HUES6 (cell line): ENCODE measurements around the gene MYF6.

ENCODE experiments used
- H3K27ac ChIP-seq: 2 replicates; pipeline ENCODE4 v1.7.0; 2013; ENCODE audit warnings: low read depth, mild to moderate bottlenecking, low read length, inconsistent platforms
- H3K27me3 ChIP-seq: 2 replicates; pipeline ENCODE4 v1.6.1; 2013; ENCODE audit warnings: low read length; ENCODE audit not compliant: control insufficient read depth, insufficient read depth
- H3K36me3 ChIP-seq: 2 replicates; pipeline ENCODE4 v1.6.1; 2013; ENCODE audit warnings: low read length; ENCODE audit not compliant: control insufficient read depth, insufficient read depth
- H3K4me1 ChIP-seq: 2 replicates; pipeline ENCODE4 v1.6.1; 2013; ENCODE audit warnings: low read length; ENCODE audit not compliant: control insufficient read depth, insufficient read depth
- H3K4me3 ChIP-seq: 2 replicates; pipeline ENCODE4 v1.5.1; 2013; ENCODE audit warnings: low read depth, low read length
- H3K9ac ChIP-seq: one replicate; pipeline ENCODE4 v1.6.1; 2013; ENCODE audit warnings: mild to moderate bottlenecking, low read length
- H3K9me3 ChIP-seq: 2 replicates; pipeline ENCODE4 v1.6.1; 2013; ENCODE audit warnings: low read depth, low read length; ENCODE audit not compliant: control insufficient read depth, insufficient read depth

Gene MYF6

DNA sequence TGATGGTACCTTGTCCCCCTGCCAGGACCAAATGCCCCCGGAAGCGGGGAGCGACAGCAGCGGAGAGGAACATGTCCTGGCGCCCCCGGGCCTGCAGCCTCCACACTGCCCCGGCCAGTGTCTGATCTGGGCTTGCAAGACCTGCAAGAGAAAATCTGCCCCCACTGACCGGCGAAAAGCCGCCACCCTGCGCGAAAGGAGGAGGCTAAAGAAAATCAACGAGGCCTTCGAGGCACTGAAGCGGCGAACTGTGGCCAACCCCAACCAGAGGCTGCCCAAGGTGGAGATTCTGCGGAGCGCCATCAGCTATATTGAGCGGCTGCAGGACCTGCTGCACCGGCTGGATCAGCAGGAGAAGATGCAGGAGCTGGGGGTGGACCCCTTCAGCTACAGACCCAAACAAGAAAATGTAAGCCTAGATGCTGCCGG is 410 bp downstream of the MYF6 start:
- Histone ChIP-seq H3K9ac (no peak overlapping the region), H3K27ac (no peak overlapping the region), H3K4me1 (peaks cover 24% of the 10 kb centered on the region), H3K36me3 (no peaks in the 10 kb centered on the region), H3K4me3 (peak overlapping the region; percentile 43), H3K27me3 (peaks cover 89% of the 10 kb centered on the region), H3K9me3 (no peaks in the 10 kb centered on the region)

DNA sequence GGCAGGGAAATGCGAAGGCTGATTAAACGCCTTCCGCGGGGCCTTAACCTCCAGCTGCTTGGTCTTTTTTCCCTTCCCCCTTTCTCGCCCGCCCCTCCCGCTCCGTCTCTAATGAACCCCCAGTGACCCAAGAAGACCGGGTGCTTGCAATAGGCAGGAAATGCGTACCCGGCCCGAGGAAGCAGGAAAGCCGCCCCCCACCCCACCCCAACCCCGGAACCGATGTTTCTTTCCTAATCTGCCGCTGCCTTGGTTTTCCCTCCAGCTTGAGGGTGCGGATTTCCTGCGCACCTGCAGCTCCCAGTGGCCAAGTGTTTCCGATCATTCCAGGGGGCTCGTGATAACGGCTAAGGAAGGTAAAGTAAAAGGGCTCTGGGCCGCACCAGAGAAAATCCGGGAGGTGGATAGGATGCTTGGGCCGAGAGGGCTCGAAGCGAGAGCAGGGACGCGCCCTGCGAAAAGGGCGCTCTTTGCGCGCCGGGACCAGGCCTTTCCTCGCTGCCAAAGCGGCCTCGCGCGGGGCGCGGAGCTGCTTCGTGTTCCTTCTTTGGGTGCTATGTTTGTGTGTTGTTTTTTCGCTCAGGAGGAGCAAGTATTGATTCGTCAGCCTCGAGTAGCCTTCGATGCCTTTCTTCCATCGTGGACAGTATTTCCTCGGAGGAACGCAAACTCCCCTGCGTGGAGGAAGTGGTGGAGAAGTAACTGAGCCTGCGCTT is 983 bp downstream of the MYF6 start:
- Histone ChIP-seq H3K27me3 (peaks cover 94% of the 10 kb centered on the region), H3K36me3 (no peaks in the 10 kb centered on the region), H3K4me1 (peaks cover 22% of the 10 kb centered on the region), H3K27ac (no peak overlapping the region), H3K4me3 (peak overlapping the region; percentile 43), H3K9me3 (no peaks in the 10 kb centered on the region), H3K9ac (no peak overlapping the region)

DNA sequence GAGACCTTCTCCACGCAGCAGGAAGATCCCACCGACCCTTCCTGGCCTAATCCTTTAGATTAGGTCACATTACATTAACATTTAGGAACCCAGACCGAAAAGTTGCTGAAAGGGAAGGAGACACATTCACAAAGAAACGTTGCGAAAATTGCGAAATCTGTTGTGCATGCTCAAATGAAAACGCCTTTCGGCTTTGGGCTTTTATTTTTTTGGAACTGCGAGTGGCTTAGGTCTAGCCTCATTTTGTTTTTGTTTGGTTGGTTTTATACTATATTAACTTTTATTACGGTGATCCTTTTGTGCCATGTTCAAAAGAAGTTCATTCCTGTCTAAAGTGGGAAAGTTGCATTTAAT is 1.5 kb downstream of the MYF6 start:
- Histone ChIP-seq H3K9me3 (no peaks in the 10 kb centered on the region), H3K9ac (no peak overlapping the region), H3K27me3 (peaks cover 95% of the 10 kb centered on the region), H3K36me3 (no peaks in the 10 kb centered on the region), H3K27ac (no peak overlapping the region), H3K4me3 (peak overlapping the region; percentile 43), H3K4me1 (peaks cover 20% of the 10 kb centered on the region)

DNA sequence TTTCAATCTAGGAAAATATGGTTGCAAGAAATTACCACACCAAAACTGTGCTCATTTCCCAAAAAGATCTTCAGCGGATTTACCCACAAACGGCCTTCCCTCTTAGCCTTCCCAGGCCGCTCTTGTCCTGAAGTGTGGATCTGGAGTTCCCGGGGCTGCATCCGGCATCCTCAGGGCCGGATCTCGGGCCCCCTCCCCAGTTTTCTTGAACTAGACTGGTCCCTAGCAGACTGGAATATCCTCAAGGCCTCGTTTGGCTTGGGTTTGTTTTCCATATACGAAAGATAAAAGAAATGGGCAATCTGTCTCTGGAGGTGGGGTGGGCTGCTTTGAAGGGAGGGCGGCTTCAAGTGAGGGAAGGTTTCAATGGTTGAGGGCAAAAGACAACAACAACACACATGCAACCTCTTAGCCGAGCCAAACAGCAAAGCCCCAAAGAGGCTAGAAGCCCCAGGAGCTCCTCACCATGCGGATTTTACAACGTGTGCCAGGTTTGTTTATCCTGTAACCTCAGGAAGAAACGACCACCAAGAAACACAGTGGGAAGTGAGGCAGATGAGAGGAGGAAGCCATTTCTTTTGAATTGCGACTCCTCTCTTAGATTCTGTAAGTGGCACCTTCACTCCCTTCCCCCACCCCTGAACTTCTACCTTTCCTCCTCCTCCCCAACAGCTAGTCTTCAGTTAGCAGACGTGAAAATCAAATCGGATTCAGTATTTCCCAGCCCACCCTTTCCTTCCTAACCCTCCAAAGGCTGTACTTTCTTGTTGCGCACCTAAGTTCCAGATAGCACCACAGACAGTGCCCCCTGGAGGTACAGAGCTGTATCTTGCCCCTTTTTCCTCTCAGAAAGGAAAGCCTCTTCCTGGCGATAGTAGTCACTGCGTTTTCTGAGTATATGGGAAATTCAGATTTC is 2.6 kb downstream of the MYF6 start:
- Histone ChIP-seq H3K4me3 (peak overlapping the region; percentile 41; the same call in 1 of the 2 replicates), H3K4me1 (peaks cover 27% of the 10 kb centered on the region), H3K27me3 (peaks cover 97% of the 10 kb centered on the region), H3K9ac (no peak overlapping the region), H3K27ac (no peak overlapping the region), H3K36me3 (no peaks in the 10 kb centered on the region), H3K9me3 (no peaks in the 10 kb centered on the region)

DNA sequence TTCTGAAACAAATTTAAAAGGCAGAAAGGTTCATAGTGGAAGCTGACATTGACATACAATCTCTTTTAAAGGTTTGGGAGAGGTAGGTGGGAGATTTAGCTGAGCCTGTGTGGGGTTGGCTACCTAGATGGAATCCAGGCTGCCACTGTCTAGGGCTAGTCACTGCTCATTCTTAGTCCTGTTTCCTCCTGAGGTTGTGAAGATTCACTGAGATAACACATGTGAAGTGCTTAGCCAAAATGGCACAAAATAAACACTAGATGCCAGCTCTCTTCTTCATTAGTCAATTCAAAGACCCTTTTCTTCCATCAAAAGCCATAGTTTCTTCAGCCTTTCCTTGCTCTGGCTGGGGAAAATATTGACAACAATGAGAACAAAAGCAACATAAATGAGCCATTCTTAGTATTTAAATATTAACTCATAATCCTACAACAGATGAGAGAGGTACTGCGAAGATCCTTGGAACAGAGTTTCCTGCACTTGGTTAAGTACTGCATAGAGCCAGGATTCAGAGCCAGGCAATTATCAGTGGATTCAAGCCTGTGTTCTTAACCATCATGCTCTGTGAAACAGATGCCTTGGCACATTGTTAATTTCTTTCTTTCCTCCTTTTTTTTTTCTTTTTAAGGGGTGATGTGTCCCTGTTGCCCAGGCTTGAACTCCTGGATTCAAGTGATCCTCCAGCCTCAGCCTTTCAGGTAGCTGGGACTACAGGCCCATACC is 3.5 kb downstream of the MYF6 start:
- H3K36me3 ChIP-seq, result no peaks in the 10 kb centered on the region
- no peak overlapping the region for H3K4me3 ChIP-seq
- H3K9ac ChIP-seq, result no peak overlapping the region
- no peaks in the 10 kb centered on the region for H3K9me3 ChIP-seq
- H3K4me1 ChIP-seq, result peaks cover 35% of the 10 kb centered on the region
- H3K27me3 ChIP-seq, result peaks cover 97% of the 10 kb centered on the region
- no peak overlapping the region for H3K27ac ChIP-seq

DNA sequence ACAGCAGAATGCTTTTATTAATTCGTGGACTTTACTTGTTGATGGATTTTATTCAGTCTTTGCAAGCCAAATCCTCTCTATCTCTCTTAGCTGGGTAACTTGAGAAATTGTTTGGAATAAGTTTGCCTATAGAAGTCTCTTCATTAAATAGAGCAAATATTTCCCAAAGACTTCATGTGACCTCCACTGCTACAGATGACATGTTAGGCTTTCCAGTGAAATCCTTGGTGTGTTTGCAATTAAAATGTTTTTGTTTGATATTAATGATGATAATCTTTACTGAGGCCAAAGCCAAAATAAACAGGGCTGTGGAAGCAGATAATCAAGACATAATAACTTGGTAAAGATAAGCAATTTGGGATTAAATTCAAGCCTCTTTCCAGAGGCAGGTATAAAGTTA is 4.4 kb downstream of the MYF6 start:
- H3K27me3 ChIP-seq, result peaks cover 97% of the 10 kb centered on the region

DNA sequence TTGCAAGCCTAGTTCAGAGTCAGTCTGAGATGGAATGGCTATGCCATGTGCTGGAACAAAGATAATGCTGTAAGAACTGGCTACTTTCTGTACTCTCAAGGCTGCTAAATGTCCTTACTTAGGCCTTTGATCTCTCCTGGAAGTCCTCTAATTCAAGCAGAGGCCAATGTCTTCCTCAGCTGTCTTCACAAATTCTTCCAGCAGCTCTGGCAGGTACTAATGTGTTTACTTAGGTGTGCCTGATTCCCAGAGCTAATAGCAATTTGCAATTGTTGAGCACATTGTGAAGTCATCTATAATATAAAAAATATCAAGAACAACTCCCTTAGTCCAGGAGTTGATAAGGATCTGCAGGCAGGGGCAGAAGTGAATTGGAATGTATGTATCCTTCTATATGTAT is 5.4 kb downstream of the MYF6 start:
- H3K27ac ChIP-seq, result no peak overlapping the region
- no peak overlapping the region for H3K4me3 ChIP-seq
- H3K27me3 ChIP-seq, result peaks cover 97% of the 10 kb centered on the region
- no peak overlapping the region for H3K9ac ChIP-seq
- no peaks in the 10 kb centered on the region for H3K36me3 ChIP-seq
- no peaks in the 10 kb centered on the region for H3K9me3 ChIP-seq
- peaks cover 43% of the 10 kb centered on the region for H3K4me1 ChIP-seq

More for the DNA sequence above, 4.4 kb downstream of the MYF6 start:
- H3K4me1 ChIP-seq, result peaks cover 39% of the 10 kb centered on the region
- no peak overlapping the region for H3K9ac ChIP-seq
- no peak overlapping the region for H3K4me3 ChIP-seq
- H3K9me3 ChIP-seq, result no peaks in the 10 kb centered on the region
- H3K27ac ChIP-seq, result no peak overlapping the region
- no peaks in the 10 kb centered on the region for H3K36me3 ChIP-seq

DNA sequence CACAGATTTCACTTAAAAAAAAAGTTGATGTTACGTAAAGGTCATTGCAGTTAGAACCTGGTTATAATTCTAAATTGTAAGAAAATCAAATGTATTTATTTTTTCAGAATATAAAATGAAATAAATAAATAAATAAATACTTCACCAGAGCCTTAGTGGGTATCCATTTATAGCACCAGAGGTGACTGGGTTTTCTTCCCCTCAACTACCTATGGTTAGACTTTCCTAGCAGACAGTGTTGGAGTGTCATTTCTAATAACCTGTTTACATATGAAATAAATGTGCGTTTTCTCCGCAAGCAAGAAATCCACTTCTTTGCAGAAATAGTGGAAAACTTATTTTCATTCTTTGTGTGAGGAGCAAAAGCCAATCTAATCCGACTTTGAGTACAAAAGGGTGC is 6.0 kb downstream of the MYF6 start:
- peaks cover 43% of the 10 kb centered on the region for H3K4me1 ChIP-seq
- H3K27me3 ChIP-seq, result peaks cover 92% of the 10 kb centered on the region
- no peak overlapping the region for H3K27ac ChIP-seq
- H3K9me3 ChIP-seq, result no peaks in the 10 kb centered on the region
- no peak overlapping the region for H3K9ac ChIP-seq
- H3K4me3 ChIP-seq, result peak overlapping the region; percentile 49; the same call in 1 of the 2 replicates
- H3K36me3 ChIP-seq, result no peaks in the 10 kb centered on the region

DNA sequence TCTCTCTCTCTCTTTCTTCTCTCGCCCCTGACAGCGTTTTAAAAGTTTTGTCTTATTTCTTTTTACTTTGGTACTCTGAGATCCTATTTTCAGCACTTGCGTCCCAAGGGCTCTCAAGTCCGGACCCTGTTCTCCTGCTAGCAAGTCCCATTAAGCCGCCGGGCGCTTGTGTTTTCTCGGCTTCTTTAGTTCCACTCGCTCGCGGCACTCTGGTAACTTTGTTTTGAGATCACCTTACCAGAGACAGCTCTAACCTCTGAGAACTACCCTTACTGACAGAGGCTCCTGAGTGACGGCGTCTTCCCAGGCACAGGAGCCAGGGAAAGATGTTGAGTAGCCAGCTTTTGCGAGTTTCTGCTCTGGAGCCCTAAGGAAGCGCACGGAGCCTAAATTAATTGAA is 6.6 kb downstream of the MYF6 start:
- Histone ChIP-seq H3K4me3 (peak overlapping the region; percentile 49), H3K9me3 (no peaks in the 10 kb centered on the region), H3K27ac (no peak overlapping the region), H3K36me3 (no peaks in the 10 kb centered on the region), H3K27me3 (peaks cover 86% of the 10 kb centered on the region), H3K9ac (no peak overlapping the region), H3K4me1 (peaks cover 43% of the 10 kb centered on the region)

DNA sequence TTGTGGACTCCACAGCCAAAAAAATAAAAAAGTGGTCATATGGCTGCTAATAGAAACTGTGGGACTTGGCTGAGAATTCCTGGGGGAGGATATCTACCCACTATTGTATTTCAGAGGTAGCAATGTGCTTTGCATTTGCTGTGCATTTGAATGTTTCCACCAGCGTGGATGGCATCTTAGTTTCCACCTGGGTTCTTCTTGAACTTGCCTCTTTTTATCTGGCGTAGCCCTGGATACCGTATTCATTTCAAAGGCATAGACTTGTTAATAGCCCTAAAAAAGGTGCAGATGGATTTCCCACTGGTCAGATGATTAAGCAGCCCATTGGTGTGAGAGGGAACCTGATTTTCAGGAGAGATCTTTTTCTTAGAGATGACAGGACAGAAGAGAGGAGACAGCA is 7.4 kb downstream of the MYF6 start:
- H3K4me1 ChIP-seq, result peaks cover 39% of the 10 kb centered on the region
- no peak overlapping the region for H3K9ac ChIP-seq
- peak overlapping the region; percentile 49 for H3K4me3 ChIP-seq
- no peaks in the 10 kb centered on the region for H3K9me3 ChIP-seq
- H3K27ac ChIP-seq, result no peak overlapping the region
- no peaks in the 10 kb centered on the region for H3K36me3 ChIP-seq
- H3K27me3 ChIP-seq, result peaks cover 78% of the 10 kb centered on the region
